GM12878 (cell line): ENCODE measurements around the gene RAC2.

Experiments used
- CTCF ChIP-seq, 3 experiments: IDR thresholded peaks in 2 of 3; conservative IDR thresholded peaks in 1 of 3; 2 replicates each; pipeline ENCODE4 v1.5.1; 2011; ENCODE audit warnings: low read depth in 3 of 3, low read length in 3 of 3, mild to moderate bottlenecking in 3 of 3, control low read depth in 2 of 3, moderate library complexity in 2 of 3, inconsistent platforms in 1 of 3, mixed read lengths in 1 of 3; ENCODE audit not compliant: control insufficient read depth in 2 of 3, insufficient read depth in 1 of 3; ENCODE audit errors: extremely low read depth in 1 of 3
- HDAC2 ChIP-seq: fragments of 200-600 bp; sonication (generic); IDR thresholded peaks from 2 replicates; pipeline ENCODE4 v1.6.1; 2017
- MAX ChIP-seq: IDR thresholded peaks from 2 replicates; pipeline ENCODE4 v1.6.1; 2012; ENCODE audit warnings: low read depth, low read length, improper control_type of control experiment
- PBX3 ChIP-seq: IDR thresholded peaks from 2 replicates; pipeline ENCODE4 v1.6.1; 2011; ENCODE audit warnings: mild to moderate bottlenecking, low read depth, low read length, moderate library complexity; ENCODE audit not compliant: insufficient replicate concordance
- POLR2A ChIP-seq: IDR thresholded peaks from 2 replicates; pipeline ENCODE4 v1.6.1; 2011; ENCODE audit warnings: low read depth, mild to moderate bottlenecking, low read length
- REST ChIP-seq: IDR thresholded peaks from 2 replicates; pipeline ENCODE4 v1.6.1; 2012; ENCODE audit warnings: mild to moderate bottlenecking, low read depth, low read length
- USF2 ChIP-seq: IDR thresholded peaks from 2 replicates; pipeline ENCODE4 v1.6.1; 2011; ENCODE audit warnings: low read depth, low read length, improper control_type of control experiment, borderline replicate concordance

DNA sequence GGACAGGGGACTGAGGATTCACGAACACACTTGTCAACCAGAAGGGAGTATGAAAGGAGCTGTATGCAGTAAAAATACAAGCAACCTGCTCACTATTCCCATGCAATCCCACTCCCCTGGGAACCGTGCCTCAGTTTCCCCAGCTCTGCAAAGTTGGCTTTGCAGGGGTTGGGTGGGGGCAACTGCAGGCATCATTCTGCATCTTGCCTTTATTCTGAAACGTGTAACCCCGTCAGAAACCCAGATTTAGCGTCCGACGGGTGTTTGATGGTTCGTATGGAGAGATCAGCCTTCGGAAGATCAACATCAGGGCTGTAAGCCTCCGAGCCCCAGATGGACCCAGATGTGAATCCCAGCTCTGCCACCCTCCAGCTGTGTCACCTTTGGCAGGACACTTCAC is 41.9 kb upstream of the RAC2 start:
- TF ChIP-seq REST = no peak
- no peak for TF ChIP-seq USF2
- no peak for TF ChIP-seq CTCF (IDR thresholded peaks at IDR 0.05 in 2 of 3, conservative IDR thresholded peaks at IDR 0.05 in 1 of 3; ENCODE audit: control insufficient read depth in 2 of 3, extremely low read depth in 1 of 3, insufficient read depth in 1 of 3, low read depth in 3 of 3, low read length in 3 of 3)
- TF ChIP-seq POLR2A = no peak
- no peak for TF ChIP-seq HDAC2
- no peak for TF ChIP-seq MAX
- no peak for TF ChIP-seq PBX3
